MM.1S (cell line): ENCODE measurements around the gene CHN2.

ENCODE experiments used
- DNase-seq: peaks from one replicate; pipeline ENCODE4 v3.0.0-alpha.2; 2015
- H2AFZ ChIP-seq: fragments of 300-600 bp; sonication (generic); 2 replicates; pipeline ENCODE4 v1.6.0; 2016; ENCODE audit warnings: antibody characterized with exemption, low read length
- H3F3A ChIP-seq: fragments of 300-600 bp; sonication (generic); 2 replicates; pipeline ENCODE4 v1.6.1; 2016; ENCODE audit warnings: mild to moderate bottlenecking, antibody characterized with exemption, low read length, moderate library complexity, mixed read lengths; ENCODE audit not compliant: insufficient read depth
- H3K27ac ChIP-seq: fragments of 300-600 bp; sonication (generic); 2 replicates; pipeline ENCODE4 v1.5.1; 2016; ENCODE audit warnings: mild to moderate bottlenecking, low read length
- H3K27me3 ChIP-seq: fragments of 300-600 bp; sonication (generic); replicated peaks from 2 replicates; pipeline ENCODE4 v1.6.0; 2016; ENCODE audit warnings: low read length; ENCODE audit not compliant: insufficient read depth
- H3K36me3 ChIP-seq: fragments of 300-600 bp; sonication (generic); replicated peaks from 2 replicates; pipeline ENCODE4 v1.6.1; 2016; ENCODE audit warnings: mild to moderate bottlenecking, low read length, mixed read lengths; ENCODE audit not compliant: insufficient read depth
- H3K4me1 ChIP-seq: fragments of 300-600 bp; sonication (generic); 2 replicates; pipeline ENCODE4 v1.6.1; 2016; ENCODE audit warnings: low read length, mixed read lengths
- H3K4me2 ChIP-seq: fragments of 300-600 bp; sonication (generic); 2 replicates; pipeline ENCODE4 v1.6.0; 2016; ENCODE audit warnings: low read depth, low read length
- H3K4me3 ChIP-seq: fragments of 300-600 bp; sonication (generic); 2 replicates; pipeline ENCODE4 v1.5.1; 2016; ENCODE audit warnings: low read length, mixed read lengths
- H3K79me2 ChIP-seq: fragments of 300-600 bp; sonication (generic); 2 replicates; pipeline ENCODE4 v1.6.1; 2016; ENCODE audit warnings: mixed run types, low read length, mixed read lengths
- H3K9ac ChIP-seq: fragments of 300-600 bp; sonication (generic); 2 replicates; pipeline ENCODE4 v1.6.1; 2016; ENCODE audit warnings: low read length, mixed read lengths
- H3K9me2 ChIP-seq: fragments of 300-600 bp; sonication (generic); replicated peaks from 2 replicates; pipeline ENCODE4 v1.6.1; 2016; ENCODE audit warnings: mild to moderate bottlenecking, low read length, mixed read lengths; ENCODE audit not compliant: insufficient read depth
- H3K9me3 ChIP-seq: fragments of 300-600 bp; sonication (generic); replicated peaks from 2 replicates; pipeline ENCODE4 v1.6.1; 2016; ENCODE audit warnings: mild to moderate bottlenecking, low read length, mixed read lengths; ENCODE audit not compliant: insufficient read depth
- H4K20me1 ChIP-seq: fragments of 300-600 bp; sonication (generic); 2 replicates; pipeline ENCODE4 v1.6.1; 2016; ENCODE audit warnings: mild to moderate bottlenecking, low read length, moderate library complexity, mixed read lengths; ENCODE audit not compliant: insufficient read depth
- EZH2 ChIP-seq: fragments of 300-600 bp; sonication (generic); optimal IDR thresholded peaks from 2 replicates; pipeline ENCODE3; 2017; ENCODE audit warnings: low read depth, mild to moderate bottlenecking, antibody characterized with exemption, low read length, mixed read lengths
- EZH2phosphoT487 ChIP-seq: fragments of 300-600 bp; sonication (generic); IDR thresholded peaks from 2 replicates; pipeline ENCODE4 v1.6.1; 2018; ENCODE audit warnings: antibody characterized with exemption, low read length
- TF ChIP-seq, protein P1 (sequence below): fragments of 300-600 bp; sonication (generic); IDR thresholded peaks from 2 replicates; pipeline ENCODE4 v1.5.1; 2016; ENCODE audit warnings: antibody characterized with exemption, low read length, mixed read lengths

The CHN2 gene

DNA sequence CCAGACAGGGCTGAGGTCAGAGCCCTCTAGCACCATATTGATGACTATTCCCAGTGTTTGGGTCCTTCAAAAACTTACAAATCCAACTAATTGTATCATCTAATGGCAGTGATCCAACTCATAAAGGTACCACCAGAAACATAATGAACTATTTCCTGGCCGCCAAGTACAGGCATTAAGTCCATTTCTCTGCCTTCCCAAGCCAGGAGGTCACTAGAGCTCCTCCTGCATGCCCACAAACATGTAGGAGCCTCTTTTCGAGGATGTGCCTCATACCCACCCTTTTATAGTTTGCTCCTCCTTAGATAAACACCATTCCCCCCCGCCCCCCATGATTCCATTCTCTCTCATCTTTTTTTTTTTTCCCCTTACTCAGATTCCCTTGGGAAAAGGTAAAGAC is 91.3 kb downstream of the CHN2 start:
- H3K27me3 ChIP-seq: no peaks in the 10 kb centered on the region
- TF ChIP-seq EZH2phosphoT487 (no peak), EZH2 (no peak)
- TF ChIP-seq, protein P1, sequence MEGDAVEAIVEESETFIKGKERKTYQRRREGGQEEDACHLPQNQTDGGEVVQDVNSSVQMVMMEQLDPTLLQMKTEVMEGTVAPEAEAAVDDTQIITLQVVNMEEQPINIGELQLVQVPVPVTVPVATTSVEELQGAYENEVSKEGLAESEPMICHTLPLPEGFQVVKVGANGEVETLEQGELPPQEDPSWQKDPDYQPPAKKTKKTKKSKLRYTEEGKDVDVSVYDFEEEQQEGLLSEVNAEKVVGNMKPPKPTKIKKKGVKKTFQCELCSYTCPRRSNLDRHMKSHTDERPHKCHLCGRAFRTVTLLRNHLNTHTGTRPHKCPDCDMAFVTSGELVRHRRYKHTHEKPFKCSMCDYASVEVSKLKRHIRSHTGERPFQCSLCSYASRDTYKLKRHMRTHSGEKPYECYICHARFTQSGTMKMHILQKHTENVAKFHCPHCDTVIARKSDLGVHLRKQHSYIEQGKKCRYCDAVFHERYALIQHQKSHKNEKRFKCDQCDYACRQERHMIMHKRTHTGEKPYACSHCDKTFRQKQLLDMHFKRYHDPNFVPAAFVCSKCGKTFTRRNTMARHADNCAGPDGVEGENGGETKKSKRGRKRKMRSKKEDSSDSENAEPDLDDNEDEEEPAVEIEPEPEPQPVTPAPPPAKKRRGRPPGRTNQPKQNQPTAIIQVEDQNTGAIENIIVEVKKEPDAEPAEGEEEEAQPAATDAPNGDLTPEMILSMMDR: no peak

DNA sequence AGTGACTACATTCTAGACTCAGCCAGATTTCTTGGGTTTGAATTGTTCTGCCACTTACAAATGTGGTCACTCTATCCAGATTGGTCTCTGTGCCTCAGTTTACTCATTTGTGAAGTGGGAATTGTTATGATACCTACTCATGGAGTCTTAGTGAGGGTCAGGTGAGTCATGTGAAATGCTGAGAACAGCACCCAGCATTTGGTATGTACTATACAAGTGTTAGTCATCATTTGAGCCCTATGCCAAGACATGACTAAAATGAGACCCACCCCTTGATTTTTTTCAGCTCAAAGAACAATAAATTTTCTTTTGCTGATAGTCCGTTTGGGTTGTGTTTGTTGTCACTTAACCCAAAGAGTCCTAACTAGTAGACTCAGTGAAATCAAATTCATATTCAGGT is 92.8 kb downstream of the CHN2 start:
- Histone ChIP-seq H3K9me3 (no peaks in the 10 kb centered on the region), H3K4me1 (peaks cover 4% of the 10 kb centered on the region), H3K27ac (no peak overlapping the region), H3K9me2 (no peaks in the 10 kb centered on the region), H3K4me3 (no peak overlapping the region), H3K9ac (no peak overlapping the region), H3F3A (no peaks in the 10 kb centered on the region), H4K20me1 (no peaks in the 10 kb centered on the region), H3K36me3 (no peaks in the 10 kb centered on the region), H3K79me2 (no peaks in the 10 kb centered on the region), H3K4me2 (no peak overlapping the region), H2AFZ (no peak overlapping the region), H3K27me3 (no peaks in the 10 kb centered on the region)
- TF ChIP-seq EZH2phosphoT487: no peak
- TF ChIP-seq, protein P1: no peak
- TF ChIP-seq EZH2: no peak
- DNase-seq: no peak

More for the DNA sequence above, 91.3 kb downstream of the CHN2 start:
- Histone ChIP-seq H3K36me3 (no peaks in the 10 kb centered on the region), H3K27ac (no peak overlapping the region), H3K4me2 (no peak overlapping the region), H3K9ac (no peak overlapping the region), H3K4me1 (peaks cover 4% of the 10 kb centered on the region), H3K4me3 (no peak overlapping the region), H3K9me2 (no peaks in the 10 kb centered on the region), H2AFZ (no peak overlapping the region), H3K9me3 (no peaks in the 10 kb centered on the region), H3F3A (no peaks in the 10 kb centered on the region), H4K20me1 (no peaks in the 10 kb centered on the region), H3K79me2 (no peaks in the 10 kb centered on the region)
- DNase-seq: no peak

DNA sequence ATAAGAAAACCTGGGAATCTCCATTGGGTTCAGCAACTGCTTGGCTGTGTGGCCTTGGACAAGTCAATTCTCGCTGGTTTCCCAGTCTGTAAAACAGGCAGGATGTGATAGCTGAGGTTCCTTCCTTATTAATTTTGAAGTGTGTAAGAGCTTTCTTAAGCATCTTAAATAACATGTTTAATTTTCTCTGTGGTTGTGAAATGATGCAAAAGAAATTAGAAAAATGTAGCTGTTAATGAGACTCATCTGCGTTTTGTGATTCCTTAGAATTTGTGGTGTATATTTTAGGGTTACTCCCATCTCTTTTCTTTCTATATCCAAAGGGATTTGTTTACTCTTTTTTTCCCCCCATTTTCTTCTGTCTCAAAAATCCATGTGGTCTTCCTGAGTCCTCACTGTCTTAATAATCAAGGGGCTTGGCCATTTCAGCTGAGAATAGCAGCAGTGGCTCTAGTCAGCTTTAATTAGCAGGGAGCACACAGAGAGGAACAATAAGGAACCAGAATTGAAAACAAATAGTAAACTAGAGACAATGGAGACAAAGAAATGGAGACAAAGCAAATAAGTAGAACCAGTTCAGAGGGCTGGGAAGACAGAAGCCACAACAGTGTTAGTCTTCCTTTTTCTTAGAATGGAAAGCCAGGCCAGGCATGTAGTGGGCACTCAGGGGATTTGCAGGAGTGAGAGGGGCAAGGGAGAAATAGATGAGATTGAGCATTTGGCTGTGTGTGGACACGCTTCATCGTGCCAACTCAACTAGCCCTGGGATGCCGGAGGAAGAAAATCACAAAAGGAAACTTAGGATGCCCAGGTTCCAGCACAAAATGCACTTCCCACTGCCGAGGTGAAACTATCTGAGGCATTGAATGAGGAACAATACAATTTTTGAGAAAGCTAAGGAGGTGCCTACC is 93.9 kb downstream of the CHN2 start:
- H3K27ac ChIP-seq: no peak overlapping the region
- no peak overlapping the region for H3K4me2 ChIP-seq
- TF ChIP-seq EZH2 (no peak), EZH2phosphoT487 (no peak)
- TF ChIP-seq, protein P1: no peak

More for the DNA sequence above, 93.9 kb downstream of the CHN2 start:
- Histone ChIP-seq H3F3A (no peaks in the 10 kb centered on the region), H3K9me3 (no peaks in the 10 kb centered on the region), H2AFZ (no peak overlapping the region), H3K36me3 (no peaks in the 10 kb centered on the region), H3K79me2 (no peaks in the 10 kb centered on the region), H3K27me3 (no peaks in the 10 kb centered on the region), H3K4me3 (no peak overlapping the region), H3K9ac (no peak overlapping the region), H3K4me1 (no peaks in the 10 kb centered on the region), H4K20me1 (no peaks in the 10 kb centered on the region), H3K9me2 (no peaks in the 10 kb centered on the region)
- no peak for DNase-seq
